Esophagus squamous epithelium (tissue), 5 donors: ENCODE results near the gene HNRNPL. TPM values are rescaled to one million over a fixed set of nuclear protein-coding genes. Genes with fewer than 3 reads are reported as not detected.
"Not testable (repeated sequence)": the region's sequence is repeated elsewhere in the genome, so short reads cannot be mapped to it uniquely, and the experiment has no call there.

Source experiments
- DNase-seq: peaks from one replicate; lab custom pipeline; 2025; lab: John Stamatoyannopoulos, UW
- H3K27ac ChIP-seq, 4 donors: fragments of 200-600 bp; sonication (generic); one replicate each; pipeline ENCODE4 v1.5.1; 2016 to 2019; ENCODE audit warnings: mild to moderate bottlenecking in 1 of 4
- H3K27me3 ChIP-seq, 4 donors: fragments of 200-600 bp; sonication (generic); 1 replicate in 3 of 4; 2 replicates in 1 of 4; pipeline versions ENCODE4 v1.5.1 to v1.6.0; 2017 to 2021; ENCODE audit warnings: antibody characterized with exemption in 1 of 4
- H3K36me3 ChIP-seq, 3 donors: fragments of 200-600 bp; sonication (generic); one replicate each; pipeline ENCODE4 v1.5.1; 2016 to 2019
- H3K4me1 ChIP-seq, 3 donors: fragments of 200-600 bp; sonication (generic); one replicate each; pipeline ENCODE4 v1.5.1; 2017 to 2019
- H3K4me3 ChIP-seq, 4 donors: fragments of 200-600 bp; sonication (generic); 1 replicate in 3 of 4; 2 replicates in 1 of 4; pipeline ENCODE4 v1.5.1; 2016 to 2019; ENCODE audit warnings: mild to moderate bottlenecking in 2 of 4, moderate library complexity in 1 of 4
- H3K9me3 ChIP-seq, 3 donors: fragments of 200-600 bp; sonication (generic); one replicate each; pipeline ENCODE4 v1.5.1; 2016 to 2019
- POLR2A ChIP-seq, 4 donors: fragments of 450-650 bp; IDR thresholded peaks; one replicate each; pipeline ENCODE4 v1.6.1; 2017; ENCODE audit warnings: antibody characterized with exemption in 4 of 4, mild to moderate bottlenecking in 4 of 4, moderate library complexity in 3 of 4
- WGBS, 2 donors: methylation state at CpG; one replicate each; pipeline ENCODE4 v1.1.5; 2018; 5-methylcytosine and 5-hydroxymethylcytosine counted together
- intact Hi-C: fragments of 100-400 bp; cut with DNase I; formaldehyde crosslinking; loops from one replicate; pipeline ENCODE4 v1.15.0; 2022
- total RNA-seq, 4 donors: library from RNA; depleted of rRNA; stranded (reverse); fragments of >200 nt; gene quantifications; one replicate each; pipeline ENCODE4 v1.1.0, GENCODE V29; 2016
- TF ChIP-seq, protein P1 (sequence below), 6 experiments: fragments of 450-650 bp in 4 of 6; fragments of 200-600 bp in 2 of 6; sonication (generic) in 2 of 6; IDR thresholded peaks; one replicate each; pipeline ENCODE4 v1.5.1; 2016 to 2019; ENCODE audit warnings: antibody characterized with exemption in 6 of 6, mild to moderate bottlenecking in 4 of 6, moderate library complexity in 4 of 6
- donor health status: DM: yes; HTN: yes; CAD: no.

Gene HNRNPL
- total RNA-seq, 4 donors from 2014 or later: 136 to 186 (median 167) TPM

DNA sequence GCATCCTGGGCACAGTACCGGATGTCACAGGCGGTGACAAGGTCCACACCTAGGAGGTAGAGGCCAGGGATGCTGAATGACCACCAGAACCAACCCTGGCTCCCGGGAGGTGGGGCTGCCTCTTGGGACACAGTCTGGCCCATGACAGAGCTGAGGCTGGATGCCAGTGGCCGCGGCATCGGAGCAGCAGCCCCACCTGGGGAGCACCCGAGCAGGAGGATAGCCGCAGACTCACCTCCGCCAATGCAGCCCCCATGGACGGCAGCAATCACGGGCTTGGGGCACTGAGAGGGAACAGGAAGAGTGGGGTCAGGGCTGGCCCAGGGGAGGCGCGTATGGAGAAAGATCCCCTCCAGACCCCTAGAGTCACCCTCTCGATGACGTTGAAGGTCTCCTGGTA is 32.7 kb downstream of the HNRNPL start:
- no peaks in the 10 kb centered on the region for H3K27me3 ChIP-seq
- WGBS, 2 donors: 83 to 88% methylated on average over 4 to 14 of the region's 15 CpGs
- DNase-seq: no peak
- no peak overlapping the region for H3K4me3 ChIP-seq
- H3K27ac ChIP-seq: no peak overlapping the region
- H3K9me3 ChIP-seq: no peaks in the 10 kb centered on the region
- peaks cover 11 to 72% (median 29%) of the 10 kb centered on the region in 3 donors for H3K36me3 ChIP-seq
- TF ChIP-seq, protein P1, sequence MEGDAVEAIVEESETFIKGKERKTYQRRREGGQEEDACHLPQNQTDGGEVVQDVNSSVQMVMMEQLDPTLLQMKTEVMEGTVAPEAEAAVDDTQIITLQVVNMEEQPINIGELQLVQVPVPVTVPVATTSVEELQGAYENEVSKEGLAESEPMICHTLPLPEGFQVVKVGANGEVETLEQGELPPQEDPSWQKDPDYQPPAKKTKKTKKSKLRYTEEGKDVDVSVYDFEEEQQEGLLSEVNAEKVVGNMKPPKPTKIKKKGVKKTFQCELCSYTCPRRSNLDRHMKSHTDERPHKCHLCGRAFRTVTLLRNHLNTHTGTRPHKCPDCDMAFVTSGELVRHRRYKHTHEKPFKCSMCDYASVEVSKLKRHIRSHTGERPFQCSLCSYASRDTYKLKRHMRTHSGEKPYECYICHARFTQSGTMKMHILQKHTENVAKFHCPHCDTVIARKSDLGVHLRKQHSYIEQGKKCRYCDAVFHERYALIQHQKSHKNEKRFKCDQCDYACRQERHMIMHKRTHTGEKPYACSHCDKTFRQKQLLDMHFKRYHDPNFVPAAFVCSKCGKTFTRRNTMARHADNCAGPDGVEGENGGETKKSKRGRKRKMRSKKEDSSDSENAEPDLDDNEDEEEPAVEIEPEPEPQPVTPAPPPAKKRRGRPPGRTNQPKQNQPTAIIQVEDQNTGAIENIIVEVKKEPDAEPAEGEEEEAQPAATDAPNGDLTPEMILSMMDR (IDR thresholded peaks at IDR 0.05): no peak
- no peak for TF ChIP-seq POLR2A (IDR thresholded peaks at IDR 0.05)
- intact Hi-C loops: no loop called here
- H3K4me1 ChIP-seq: no peaks in the 10 kb centered on the region

DNA sequence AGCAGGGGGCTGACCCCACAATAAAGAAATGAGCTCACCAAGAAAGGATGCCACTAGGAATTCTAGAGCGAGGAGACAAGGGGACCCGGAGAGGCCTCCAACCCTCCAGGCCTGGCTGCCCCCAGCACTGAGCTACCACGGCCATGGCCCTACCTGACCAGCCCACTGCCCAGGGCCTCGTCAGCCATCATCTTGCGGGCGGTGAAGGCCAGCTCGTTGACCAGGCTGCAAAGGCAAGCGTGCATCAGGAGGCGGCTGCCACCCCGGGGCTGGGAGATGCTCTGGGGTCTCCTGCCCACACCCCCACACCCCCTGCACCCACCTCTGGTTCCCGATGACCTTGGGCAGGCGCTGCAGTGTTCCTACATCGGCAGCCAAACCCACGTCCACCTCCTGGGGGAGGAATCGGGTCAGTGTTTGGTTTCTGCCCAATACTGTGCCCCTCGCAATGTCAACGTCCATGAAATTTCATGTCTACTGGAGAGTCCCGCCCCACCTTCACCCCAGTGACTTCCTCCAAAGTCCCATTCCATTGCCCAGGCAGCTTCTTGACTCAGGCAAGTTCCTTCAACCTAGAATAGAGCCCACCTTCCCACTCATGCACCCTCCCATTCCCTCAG is 33.5 kb downstream of the HNRNPL start:
- H3K4me3 ChIP-seq: no peak overlapping the region
- intact Hi-C loops: no loop called here
- H3K27ac ChIP-seq: no peak overlapping the region
- no peak for DNase-seq
- H3K36me3 ChIP-seq: peaks cover 11 to 64% (median 29%) of the 10 kb centered on the region in 3 donors
- H3K27me3 ChIP-seq: no peaks in the 10 kb centered on the region
- no peak for TF ChIP-seq POLR2A (IDR thresholded peaks at IDR 0.05)
- TF ChIP-seq, protein P1 (IDR thresholded peaks at IDR 0.05): no peak
- WGBS, 2 donors: 96% methylated on average over 4 to 5 of the region's 18 CpGs
- no peaks in the 10 kb centered on the region for H3K4me1 ChIP-seq
- H3K9me3 ChIP-seq: no peaks in the 10 kb centered on the region

- TF ChIP-seq, protein P1 (IDR thresholded peaks at IDR 0.05): no peak
- no peak for TF ChIP-seq POLR2A (IDR thresholded peaks at IDR 0.05)
- no peaks in the 10 kb centered on the region for H3K27me3 ChIP-seq
- no peak overlapping the region for H3K4me3 ChIP-seq
- no peak overlapping the region for H3K27ac ChIP-seq
- intact Hi-C loops: no loop called here
- 93 to 96% methylated on average over 21 to 25 of the region's 34 CpGs for WGBS, 2 donors
- H3K4me1 ChIP-seq: no peaks in the 10 kb centered on the region
- H3K9me3 ChIP-seq: no peaks in the 10 kb centered on the region
- H3K36me3 ChIP-seq: peaks cover 11 to 55% (median 29%) of the 10 kb centered on the region in 3 donors
- no peak for DNase-seq
These were observed 34.5 kb downstream of the HNRNPL start for GRCh38 chr19:38815059-38816001.

DNA sequence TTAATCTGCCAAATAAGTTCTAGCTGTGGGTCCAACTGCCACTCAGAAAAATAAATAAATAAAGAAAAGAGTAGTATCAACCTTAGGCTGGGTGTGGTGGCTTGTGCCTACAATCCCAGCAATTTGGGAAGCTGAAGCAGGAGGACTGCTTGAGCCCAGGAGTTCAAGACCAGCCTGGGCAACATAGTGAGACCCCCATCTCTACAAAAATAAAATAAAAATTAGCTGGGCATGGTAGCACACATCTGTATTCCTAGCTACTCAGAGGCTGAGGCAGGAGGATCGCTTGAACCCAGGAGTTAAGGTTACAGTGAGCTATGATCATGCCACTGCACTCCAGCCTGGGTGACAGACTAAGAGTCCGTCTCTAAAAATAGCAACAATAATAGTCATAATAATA is 35.9 kb downstream of the HNRNPL start:
- H3K4me1 ChIP-seq, H3K27me3 ChIP-seq, DNase-seq, H3K27ac ChIP-seq, H3K9me3 ChIP-seq, intact Hi-C loops, H3K4me3 ChIP-seq: not testable (repeated sequence)
- peaks cover 11 to 44% (median 29%) of the 10 kb centered on the region in 3 donors for H3K36me3 ChIP-seq
- 77 to 91% methylated on average over 2 of the region's 2 CpGs for WGBS, 2 donors

DNA sequence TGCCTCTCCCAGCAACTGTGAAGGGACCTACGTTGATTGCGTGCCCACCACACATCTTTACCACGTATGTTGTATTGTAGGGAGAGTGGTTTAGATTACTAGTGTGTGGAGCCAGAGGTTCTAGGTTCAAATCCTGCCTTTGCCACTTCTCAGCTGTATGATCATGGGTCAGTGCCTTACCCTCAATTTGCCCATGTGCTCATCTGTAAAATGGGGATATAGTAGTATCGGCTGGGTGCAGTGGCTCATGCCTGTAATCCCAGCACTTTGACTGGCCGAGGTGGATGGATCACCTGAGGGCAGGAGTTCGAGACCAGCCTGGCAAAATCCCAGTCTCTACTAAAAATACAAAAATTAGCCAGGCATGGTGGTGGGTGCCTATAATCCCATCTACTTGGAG is 36.5 kb downstream of the HNRNPL start:
- intact Hi-C loops: no loop called here
- peaks cover 0 to 2% (median 0%) of the 10 kb centered on the region in 3 donors for H3K4me1 ChIP-seq
- no peak for DNase-seq
- no peaks in the 10 kb centered on the region for H3K9me3 ChIP-seq
- 87 to 98% methylated on average over 4 to 6 of the region's 6 CpGs for WGBS, 2 donors
- H3K27ac ChIP-seq: no peak overlapping the region
- no peaks in the 10 kb centered on the region for H3K27me3 ChIP-seq
- TF ChIP-seq, protein P1 (IDR thresholded peaks at IDR 0.05): no peak
- no peak for TF ChIP-seq POLR2A (IDR thresholded peaks at IDR 0.05)
- H3K4me3 ChIP-seq: no peak overlapping the region
- peaks cover 11 to 38% (median 29%) of the 10 kb centered on the region in 3 donors for H3K36me3 ChIP-seq
